Panc1 (cell line): Measurements from ENCODE around the gene KMO. TPM values are rescaled to one million over a fixed set of nuclear protein-coding genes. Genes with fewer than 3 reads are reported as not detected.
A peak's percentile ranks its signal among the peaks of the same experiment; 100 is the strongest.

Experiments
- ATAC-seq: fragments of 200-7000 bp; cut with Tn5 transposase; 2 replicates; pipeline ENCODE4 v1.9.1; 2020; ENCODE audit warnings: mild to moderate bottlenecking, moderate library complexity
- BruUV-seq: library from RNA; stranded (reverse); fragments of 400-500 nt; replicated peaks from 2 replicates; lab custom pipeline; 2021; lab: Mats Ljungman, UMichigan
- CTCF ChIA-PET: fragments of 300-600 bp; sonication (Branson Sonifier 250); formaldehyde crosslinking; loops from one replicate; lab custom pipeline; 2022; ENCODE audit warnings: antibody characterized with exemption; lab: Charles Lee
- POLR2A ChIA-PET: fragments of 300-600 bp; sonication (Branson Sonifier 250); formaldehyde crosslinking; loops from one replicate; lab custom pipeline; 2022; ENCODE audit warnings: antibody characterized with exemption; lab: Charles Lee
- DNase-seq: peaks from one replicate; pipeline ENCODE4 v3.0.0-alpha.2; 2010; ENCODE audit warnings: low read depth, low spot score
- H3K27ac ChIP-seq: 2 replicates; pipeline ENCODE4 v1.5.1; 2011; ENCODE audit warnings: mild to moderate bottlenecking, low read length, inconsistent platforms
- H3K27me3 ChIP-seq: fragments of 200-500 bp; sonication (Bioruptor generic); 2 replicates; pipeline ENCODE4 v1.6.0; 2014; ENCODE audit warnings: low read length, inconsistent platforms; ENCODE audit not compliant: control insufficient read depth, insufficient read depth
- H3K36me3 ChIP-seq: fragments of 200-500 bp; sonication (Bioruptor generic); 2 replicates; pipeline ENCODE4 v1.5.1; 2014; ENCODE audit warnings: inconsistent platforms, mild to moderate bottlenecking, low read length, moderate library complexity; ENCODE audit not compliant: control insufficient read depth, insufficient read depth
- H3K4me1 ChIP-seq: 2 replicates; pipeline ENCODE4 v1.5.1; 2011; ENCODE audit warnings: inconsistent platforms, mild to moderate bottlenecking, low read length, moderate library complexity; ENCODE audit not compliant: control insufficient read depth, insufficient read depth
- H3K4me3 ChIP-seq, 2 experiments: 2 replicates each; pipeline ENCODE4 v1.5.1; 2011 to 2012; ENCODE audit warnings: low read depth in 2 of 2, low read length in 2 of 2, mild to moderate bottlenecking in 2 of 2, inconsistent platforms in 1 of 2, moderate library complexity in 1 of 2
- H3K9me3 ChIP-seq: fragments of 200-500 bp; sonication (Bioruptor generic); 2 replicates; pipeline ENCODE4 v1.5.1; 2014; ENCODE audit warnings: low read depth, mild to moderate bottlenecking, inconsistent platforms, low read length, moderate library complexity; ENCODE audit not compliant: control insufficient read depth, insufficient read depth
- CTCF ChIP-seq: fragments of 450-650 bp; IDR thresholded peaks from 2 replicates; pipeline ENCODE4 v1.5.1; 2017; ENCODE audit warnings: mild to moderate bottlenecking
- POLR2AphosphoS5 ChIP-seq: IDR thresholded peaks from 2 replicates; pipeline ENCODE4 v1.6.1; 2012; ENCODE audit warnings: mild to moderate bottlenecking, low read depth, low read length, moderate library complexity
- SIN3A ChIP-seq: IDR thresholded peaks from 2 replicates; pipeline ENCODE4 v1.6.1; 2012; ENCODE audit warnings: low read depth, mild to moderate bottlenecking, low read length, moderate library complexity, borderline replicate concordance; ENCODE audit not compliant: insufficient read depth
- TCF7L2 ChIP-seq: IDR thresholded peaks from 2 replicates; pipeline ENCODE4 v1.6.1; 2011; ENCODE audit warnings: mild to moderate bottlenecking, low read depth, low read length, inconsistent platforms
- in situ Hi-C: cut with HindIII; loops from 2 replicates; pipeline ENCODE4 v1.10.0; 2016; ENCODE audit warnings: low sequenced_read_pairs, low pct_unique_long_range_greater_than_20kb
- intact Hi-C: fragments of 100-400 bp; cut with micrococcal nuclease; formaldehyde crosslinking; loops from one replicate; pipeline ENCODE4 v1.10.0; 2022; ENCODE audit not compliant: unreplicated experiment
- total RNA-seq: library from RNA; stranded (reverse); gene quantifications from one replicate; pipeline ENCODE4 v1.2.1, GENCODE V29; 2021; ENCODE audit not compliant: unreplicated experiment
- TF ChIP-seq, protein P1 (sequence below), 2 experiments: IDR thresholded peaks; 2 replicates each; pipeline ENCODE4 v1.6.1; 2011 to 2012; ENCODE audit warnings: low read depth in 2 of 2, control low read depth in 1 of 2, low read length in 1 of 2, mild to moderate bottlenecking in 1 of 2, moderate library complexity in 1 of 2; ENCODE audit not compliant: insufficient read depth in 1 of 2

Gene KMO
- total RNA-seq, 1 experiment from 2014 or later = 1.8 TPM

- no peak overlapping the region; a peak in 1 of 4 replicates for H3K4me3 ChIP-seq
- CTCF ChIA-PET = interaction anchor here (0.5 kb wide), 1 partner anchor 87 kb away, joined by 3 read pairs; no protein-coding TSS in a partner anchor
- H3K36me3 ChIP-seq = no peaks in the 10 kb centered on the region
- H3K4me1 ChIP-seq = peaks cover 3% of the 10 kb centered on the region
- DNase-seq (no peak), ATAC-seq (no peak)
- TF ChIP-seq, protein P1, sequence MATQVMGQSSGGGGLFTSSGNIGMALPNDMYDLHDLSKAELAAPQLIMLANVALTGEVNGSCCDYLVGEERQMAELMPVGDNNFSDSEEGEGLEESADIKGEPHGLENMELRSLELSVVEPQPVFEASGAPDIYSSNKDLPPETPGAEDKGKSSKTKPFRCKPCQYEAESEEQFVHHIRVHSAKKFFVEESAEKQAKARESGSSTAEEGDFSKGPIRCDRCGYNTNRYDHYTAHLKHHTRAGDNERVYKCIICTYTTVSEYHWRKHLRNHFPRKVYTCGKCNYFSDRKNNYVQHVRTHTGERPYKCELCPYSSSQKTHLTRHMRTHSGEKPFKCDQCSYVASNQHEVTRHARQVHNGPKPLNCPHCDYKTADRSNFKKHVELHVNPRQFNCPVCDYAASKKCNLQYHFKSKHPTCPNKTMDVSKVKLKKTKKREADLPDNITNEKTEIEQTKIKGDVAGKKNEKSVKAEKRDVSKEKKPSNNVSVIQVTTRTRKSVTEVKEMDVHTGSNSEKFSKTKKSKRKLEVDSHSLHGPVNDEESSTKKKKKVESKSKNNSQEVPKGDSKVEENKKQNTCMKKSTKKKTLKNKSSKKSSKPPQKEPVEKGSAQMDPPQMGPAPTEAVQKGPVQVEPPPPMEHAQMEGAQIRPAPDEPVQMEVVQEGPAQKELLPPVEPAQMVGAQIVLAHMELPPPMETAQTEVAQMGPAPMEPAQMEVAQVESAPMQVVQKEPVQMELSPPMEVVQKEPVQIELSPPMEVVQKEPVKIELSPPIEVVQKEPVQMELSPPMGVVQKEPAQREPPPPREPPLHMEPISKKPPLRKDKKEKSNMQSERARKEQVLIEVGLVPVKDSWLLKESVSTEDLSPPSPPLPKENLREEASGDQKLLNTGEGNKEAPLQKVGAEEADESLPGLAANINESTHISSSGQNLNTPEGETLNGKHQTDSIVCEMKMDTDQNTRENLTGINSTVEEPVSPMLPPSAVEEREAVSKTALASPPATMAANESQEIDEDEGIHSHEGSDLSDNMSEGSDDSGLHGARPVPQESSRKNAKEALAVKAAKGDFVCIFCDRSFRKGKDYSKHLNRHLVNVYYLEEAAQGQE (IDR thresholded peaks at IDR 0.05; ENCODE audit: insufficient read depth in 1 of 2, low read depth in 2 of 2, low read length in 1 of 2) = no peak
- no peak for TF ChIP-seq TCF7L2
- TF ChIP-seq POLR2AphosphoS5 = no peak
- TF ChIP-seq CTCF = no peak
- no peak for TF ChIP-seq SIN3A
- in situ Hi-C loops (no loop called here), intact Hi-C loops (no loop called here)
- BruUV-seq = no TSS peak
- H3K9me3 ChIP-seq = no peaks in the 10 kb centered on the region
- peak overlapping the region; percentile 73; the same call in 1 of the 2 replicates for H3K27ac ChIP-seq
- POLR2A ChIA-PET = no interaction called here
- no peaks in the 10 kb centered on the region for H3K27me3 ChIP-seq
Observed at GRCh38 chr1:241533326-241534115, 1.3 kb downstream of the KMO start.

GRCh38 chr1:241536304-241536703 is 4.1 kb downstream of the KMO start:
- Histone ChIP-seq H3K4me3 (no peak overlapping the region), H3K27me3 (no peaks in the 10 kb centered on the region), H3K36me3 (no peaks in the 10 kb centered on the region), H3K4me1 (peaks cover 3% of the 10 kb centered on the region), H3K27ac (peak overlapping the region; percentile 63; the same call in 1 of the 2 replicates), H3K9me3 (no peaks in the 10 kb centered on the region)
- BruUV-seq = no TSS peak
- no peak for ATAC-seq
- TF ChIP-seq POLR2AphosphoS5 (no peak), CTCF (no peak), TCF7L2 (no peak), SIN3A (no peak)
- TF ChIP-seq, protein P1 (IDR thresholded peaks at IDR 0.05; ENCODE audit: insufficient read depth in 1 of 2, low read depth in 2 of 2, low read length in 1 of 2) = no peak
- POLR2A ChIA-PET = no interaction called here
- in situ Hi-C loops = no loop called here
- CTCF ChIA-PET = interaction anchor here (0.6 kb wide), 1 partner anchor 210 kb away, joined by 5 read pairs; no protein-coding TSS in a partner anchor
- intact Hi-C loops = no loop called here
- no peak for DNase-seq
